Measurements from ENCODE around the gene BANP.
"Not testable (repeated sequence)": the region's sequence is repeated elsewhere in the genome, so short reads cannot be mapped to it uniquely, and the experiment has no call there.

The BANP gene

DNA sequence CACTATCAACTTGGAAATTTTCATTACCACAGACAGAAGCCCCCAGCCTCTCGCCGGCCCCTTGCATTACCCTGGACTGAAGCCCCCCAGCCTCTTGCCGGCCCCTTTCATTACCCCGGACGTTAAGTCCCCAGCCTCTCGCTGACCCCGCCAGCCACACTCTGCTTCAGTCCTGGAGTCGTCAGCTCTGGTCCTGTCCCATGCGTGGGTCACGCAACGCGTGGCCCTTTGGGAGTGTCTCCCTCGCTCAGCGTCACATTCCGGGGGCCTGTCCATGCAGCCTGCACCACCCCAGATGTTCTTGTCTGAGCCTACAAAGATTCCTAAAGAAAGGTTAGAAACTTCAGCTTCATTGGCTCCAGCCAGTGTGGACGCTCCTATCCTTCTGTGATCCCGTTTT, 153.1 kb downstream of the BANP start:
- not testable (repeated sequence) for DNase-seq (ENCODE audit: low spot score)

DNA sequence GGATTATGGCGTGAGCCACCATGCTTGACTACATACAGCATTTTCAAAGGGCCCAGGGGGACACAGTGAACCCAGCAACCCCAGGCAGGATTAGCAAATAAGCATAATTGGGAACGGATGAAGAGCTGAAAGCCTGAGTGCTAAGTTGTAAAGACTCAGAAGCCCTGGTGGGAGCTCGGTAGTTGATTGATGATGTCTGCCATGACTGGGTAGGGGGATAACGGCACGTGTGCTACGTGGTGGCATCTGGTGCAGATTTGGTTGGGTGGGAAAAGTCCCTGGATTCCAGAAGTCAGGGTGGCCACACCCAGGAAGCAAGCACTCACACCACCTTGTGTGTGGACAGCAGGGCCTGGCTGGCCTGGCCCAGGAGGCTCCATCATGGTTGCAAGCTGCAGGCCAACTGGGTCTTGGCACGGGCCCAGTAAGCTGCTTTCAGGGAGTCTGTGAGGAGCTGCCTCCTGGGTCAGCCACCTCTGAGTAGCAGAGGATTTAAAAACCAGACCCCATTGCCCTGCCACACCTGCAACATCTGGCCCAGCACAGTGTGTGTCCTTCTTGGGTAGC, 154.4 kb downstream of the BANP start:
- not testable (repeated sequence) for DNase-seq (ENCODE audit: low spot score)

DNA sequence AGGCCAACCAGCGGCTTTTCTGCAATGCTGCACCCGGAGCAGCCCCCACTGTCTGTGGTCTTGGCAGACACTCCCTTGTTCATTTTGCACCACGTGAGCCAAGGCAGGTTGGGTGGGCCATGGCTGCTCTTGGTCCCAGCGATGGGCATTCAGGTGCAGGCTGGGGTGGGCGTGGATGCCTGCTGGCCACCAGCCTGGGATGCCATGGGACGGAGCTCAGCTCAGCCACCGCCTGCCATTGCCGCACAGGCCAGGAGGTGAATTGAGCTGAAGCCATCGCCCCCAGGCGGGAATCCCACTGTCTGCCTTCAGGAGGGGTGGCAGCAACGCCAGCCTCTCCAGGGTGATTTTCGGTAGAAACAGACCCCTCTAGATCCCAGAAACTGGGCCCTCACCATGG, 155.3 kb downstream of the BANP start:
- DNase-seq (ENCODE audit: low spot score): not testable (repeated sequence)

DNA sequence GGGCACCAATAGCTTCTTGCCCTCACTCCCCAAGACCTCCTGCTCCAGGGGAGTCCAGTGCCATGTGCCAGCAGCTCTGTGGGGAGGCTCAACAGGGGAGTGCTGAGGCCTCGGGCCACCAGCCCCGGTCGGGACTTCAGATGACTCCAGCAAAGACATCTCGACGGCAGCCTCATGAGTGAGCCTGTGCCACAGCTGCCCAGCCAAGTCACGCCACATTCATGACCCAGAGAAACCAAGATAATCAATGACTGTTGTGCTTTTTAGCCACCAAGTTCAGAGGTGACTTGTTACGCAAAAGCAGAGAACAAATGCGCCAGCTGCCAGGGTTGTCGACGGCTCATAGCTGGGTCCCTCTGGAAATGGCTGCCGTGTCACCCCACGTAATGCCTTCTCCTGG, 157.5 kb downstream of the BANP start:
- DNase-seq (ENCODE audit: low spot score): no peak

DNA sequence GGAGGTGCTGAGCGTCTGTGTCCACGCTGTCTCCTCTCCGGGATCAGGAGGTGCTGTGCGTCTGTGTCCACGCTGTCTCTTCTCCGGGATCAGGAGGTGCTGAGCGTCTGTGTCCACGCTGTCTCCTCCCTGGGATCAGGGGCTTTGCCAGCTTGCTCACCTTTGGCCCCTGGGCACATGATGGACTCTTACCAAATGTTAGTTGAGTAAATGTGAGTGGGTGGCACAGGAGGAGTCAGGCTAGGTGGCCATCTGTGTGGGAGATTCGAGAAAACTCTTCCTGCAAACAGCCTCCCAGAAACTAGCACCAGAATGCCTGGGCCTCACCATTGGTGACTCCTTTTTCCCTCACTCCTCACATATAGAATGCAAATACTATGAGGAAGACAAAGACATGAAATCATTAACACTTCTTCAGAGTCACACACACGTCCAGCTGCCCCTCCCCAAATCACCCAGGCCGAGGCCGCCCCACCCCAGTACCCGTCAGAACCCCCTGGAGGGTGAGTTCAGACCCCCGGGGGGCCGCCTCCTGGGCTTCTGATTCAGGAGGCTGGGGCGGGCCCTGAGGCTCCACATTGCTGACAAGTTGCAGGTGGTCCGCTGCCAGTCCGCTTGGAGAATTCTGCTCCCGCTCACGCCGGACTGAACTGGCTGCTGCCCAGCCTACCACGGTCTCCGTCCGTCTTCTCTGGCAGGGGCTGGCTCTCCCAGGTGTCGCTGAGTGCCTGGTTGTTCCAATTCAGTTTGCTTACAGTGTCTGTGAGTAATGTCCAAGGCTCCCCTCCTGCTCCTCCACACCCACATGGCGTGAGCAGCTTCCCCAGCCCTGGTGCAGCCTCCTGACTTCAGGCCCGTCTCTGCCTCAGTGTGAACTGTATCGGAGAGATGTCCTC, 158.7 kb downstream of the BANP start:
- not testable (repeated sequence) for DNase-seq (ENCODE audit: low spot score)

DNA sequence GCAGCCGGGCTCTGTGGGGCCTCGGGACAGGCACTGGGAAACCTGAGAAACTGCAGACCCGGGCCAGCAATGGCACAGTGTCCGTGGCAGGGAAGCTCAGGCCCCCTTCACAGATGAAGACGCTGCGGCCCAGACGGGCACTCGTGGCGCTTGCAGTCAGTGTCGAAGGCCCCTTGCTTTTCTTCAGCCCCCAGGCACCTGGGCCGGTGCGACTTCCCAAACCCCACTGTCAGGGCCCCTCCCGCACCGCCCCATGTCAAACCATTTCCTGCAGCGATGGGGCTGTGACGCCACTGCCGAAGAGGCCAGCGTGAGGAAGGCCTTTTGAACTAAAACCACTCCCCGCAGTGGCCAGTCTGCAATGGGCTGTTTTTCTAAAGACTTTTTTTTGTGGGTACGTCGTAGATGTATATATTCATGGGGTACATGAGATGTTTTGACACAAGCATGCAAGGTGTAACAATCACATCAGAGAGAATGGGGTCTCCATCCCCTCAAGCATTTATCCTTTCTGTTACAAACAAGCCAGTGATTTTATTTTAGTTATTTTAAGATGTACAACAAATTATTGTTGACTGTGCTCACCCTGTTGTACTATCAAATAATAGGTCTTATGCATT, 159.8 kb downstream of the BANP start:
- not testable (repeated sequence) for DNase-seq (ENCODE audit: low spot score)

DNA sequence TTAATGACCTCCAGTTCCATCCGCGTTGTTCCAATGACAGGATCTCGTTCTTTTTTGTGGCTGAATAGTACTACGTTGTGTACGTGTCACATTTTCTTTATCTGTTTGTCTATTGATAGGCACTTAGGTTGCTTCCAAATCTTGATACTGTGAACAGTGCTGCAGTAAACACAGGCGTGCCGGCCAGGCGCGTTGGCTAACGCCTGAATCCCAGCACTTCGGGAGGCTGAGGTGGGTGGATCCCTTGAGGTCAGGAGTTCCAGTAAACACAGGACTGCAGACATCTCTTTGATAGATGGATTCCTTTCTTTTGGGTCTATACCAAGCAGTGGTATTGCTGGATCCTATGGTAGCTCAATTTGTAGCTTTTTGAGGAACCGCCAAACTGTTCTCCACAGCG, 160.7 kb downstream of the BANP start:
- not testable (repeated sequence) for DNase-seq (ENCODE audit: low spot score)

DNA sequence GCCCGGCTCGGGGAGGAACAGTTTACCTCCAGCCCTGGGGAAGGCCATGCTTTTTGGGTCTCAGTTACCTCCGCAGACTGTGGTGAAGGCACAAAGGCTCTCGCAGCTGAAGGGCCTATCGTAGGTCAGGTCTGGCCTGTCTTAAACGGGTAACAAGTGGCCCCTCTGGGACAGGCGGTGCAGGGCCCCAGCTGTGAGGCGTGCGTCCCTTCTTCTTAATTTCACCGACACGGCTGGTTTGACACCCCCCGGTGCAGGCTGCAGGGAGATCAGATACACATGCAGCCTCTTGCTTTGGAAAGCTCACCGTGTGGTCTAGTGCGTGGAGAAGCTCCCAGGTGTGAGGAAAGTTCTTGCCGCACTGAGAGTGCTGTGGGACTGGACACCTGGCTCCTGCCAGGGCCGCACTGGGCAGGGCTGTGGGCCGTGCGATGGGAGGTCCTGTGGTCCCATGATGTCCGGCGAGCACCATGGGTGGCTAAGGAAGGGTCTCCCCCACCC, 162.4 kb downstream of the BANP start:
- no peak for DNase-seq (ENCODE audit: low spot score)

DNA sequence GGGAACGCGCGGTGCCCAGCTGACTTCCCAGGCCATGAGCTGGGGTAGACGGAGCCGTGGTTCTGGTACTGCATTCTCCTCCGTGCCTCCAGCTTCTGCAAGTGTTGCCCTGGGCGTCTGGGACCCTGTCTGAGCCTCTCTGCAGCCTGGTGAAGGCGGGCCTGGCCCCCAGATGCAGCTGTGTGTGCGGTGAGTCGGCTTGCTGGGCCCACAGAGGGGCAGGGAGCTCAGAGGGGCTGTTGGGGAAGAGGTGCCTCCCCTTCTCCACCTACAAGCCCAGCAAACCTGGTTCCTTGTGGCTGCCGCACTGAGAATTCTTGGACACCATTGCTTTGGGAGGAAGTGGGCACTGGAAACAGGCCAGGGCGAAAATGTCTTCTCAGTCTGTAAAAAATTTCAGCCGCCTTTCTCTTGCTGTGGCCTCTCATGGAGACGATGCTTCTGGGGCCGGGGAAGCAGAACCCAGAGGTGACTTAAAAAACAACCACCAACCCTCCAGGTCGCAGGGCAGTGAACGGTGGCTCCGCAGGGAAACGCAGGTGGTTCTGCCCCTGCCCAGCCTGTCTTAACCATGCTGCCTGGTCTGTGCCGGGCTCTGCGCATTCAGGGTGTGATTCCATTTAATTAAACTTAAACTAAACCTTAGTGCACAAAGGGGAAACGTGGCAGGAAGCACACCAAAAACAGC, 163.5 kb downstream of the BANP start:
- DNase-seq (ENCODE audit: low spot score): not testable (repeated sequence)

DNA sequence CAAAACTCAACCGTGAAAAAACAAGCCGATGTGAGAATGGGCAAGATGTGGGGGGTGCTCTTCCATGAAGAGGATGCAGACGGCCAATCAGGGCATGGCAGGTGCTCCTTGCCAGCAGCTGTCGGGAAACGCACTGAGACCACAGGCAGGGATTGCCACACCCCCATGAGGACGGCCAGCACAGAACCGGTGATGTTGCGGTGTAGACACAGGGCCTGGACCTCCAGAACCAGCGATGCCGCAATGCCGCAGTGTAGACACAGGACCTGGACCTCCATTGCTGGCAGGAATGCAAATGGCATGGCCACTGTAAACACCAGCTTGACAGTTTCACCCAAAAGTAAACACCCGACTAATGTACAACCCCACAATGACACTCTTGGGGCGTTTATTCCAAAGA, 164.9 kb downstream of the BANP start:
- DNase-seq (ENCODE audit: low spot score): no peak

DNA sequence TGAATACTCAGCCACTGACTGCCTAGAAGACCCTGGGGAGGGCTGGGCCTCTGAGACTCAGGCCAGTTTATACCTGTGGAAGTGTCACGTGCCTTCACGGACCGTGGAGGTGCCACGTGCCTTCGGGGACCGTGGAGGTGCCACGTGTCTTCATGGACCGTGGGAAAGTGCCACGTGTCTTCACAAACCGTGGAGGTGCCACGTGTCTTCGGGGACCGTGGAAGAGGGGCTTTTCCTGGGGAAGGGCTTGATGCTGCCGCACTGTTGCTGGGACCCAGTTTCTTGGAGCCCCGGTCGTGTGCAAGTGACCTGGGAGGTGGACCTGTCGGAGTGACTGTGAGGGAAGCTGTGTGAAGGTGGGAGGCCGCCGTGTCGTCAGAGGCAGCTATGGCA, 166.2 kb downstream of the BANP start:
- no peak for DNase-seq (ENCODE audit: low spot score)

DNA sequence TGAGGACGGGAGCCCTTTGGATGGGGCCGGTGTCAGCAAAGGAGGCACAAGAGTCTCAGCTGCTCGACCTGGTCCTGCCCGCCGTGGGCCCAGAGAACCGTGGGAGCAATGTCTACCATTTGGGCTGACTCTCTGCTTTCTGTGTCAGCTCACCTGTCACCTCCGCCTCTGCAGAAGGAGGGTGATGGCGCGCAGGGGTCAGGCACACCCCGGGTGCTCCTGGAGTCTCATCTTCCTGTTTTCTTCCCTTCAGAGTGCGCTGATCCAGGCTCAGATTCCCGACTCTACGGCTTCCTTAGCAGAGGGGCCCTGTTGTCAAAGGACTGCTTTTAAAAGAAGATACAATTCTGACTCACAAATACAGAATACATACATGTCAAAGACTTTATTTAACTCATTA, 167.1 kb downstream of the BANP start:
- no peak for DNase-seq (ENCODE audit: low spot score)

DNA sequence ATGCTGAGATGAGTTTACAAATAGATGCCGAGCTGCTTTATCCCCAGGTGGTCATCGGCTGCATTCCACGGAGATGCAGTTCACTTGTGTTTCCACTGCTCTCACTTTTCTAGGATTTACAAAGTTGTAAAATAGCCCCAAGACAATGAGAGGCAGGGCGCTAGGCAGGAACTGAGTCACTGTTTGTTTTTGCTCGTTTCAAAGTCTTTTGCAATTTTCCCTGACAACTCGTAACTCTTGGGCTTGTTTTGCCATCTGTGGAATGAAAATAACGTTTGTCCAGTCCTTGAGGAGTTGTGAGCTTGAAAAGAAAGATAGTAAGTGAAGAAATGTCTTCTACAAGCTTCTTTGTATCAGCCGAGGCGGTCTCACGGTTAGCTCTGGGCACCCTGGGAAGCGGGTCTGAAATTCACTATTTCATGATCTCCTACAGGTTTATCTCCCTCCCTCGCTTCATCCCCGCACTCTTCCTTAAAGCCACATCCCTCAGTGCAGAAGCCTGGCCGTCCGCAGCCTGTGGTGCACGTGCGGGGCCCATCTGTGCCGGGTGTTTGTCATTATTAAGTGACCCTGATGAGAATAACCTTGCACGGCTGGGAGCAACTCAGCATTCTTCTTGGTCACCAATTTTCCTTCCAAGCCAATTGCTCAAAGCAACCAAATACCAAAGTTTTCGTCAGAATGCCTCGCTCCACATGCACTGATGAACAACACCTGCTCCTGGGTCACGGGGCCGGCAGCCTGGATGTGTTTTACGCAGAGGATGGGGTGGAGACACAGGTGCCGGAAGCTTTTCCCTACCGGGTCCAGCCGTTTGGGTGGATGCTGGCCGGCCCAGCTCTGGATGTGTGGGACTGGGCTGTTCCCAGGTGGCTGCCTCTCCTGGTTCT, 167.9 kb downstream of the BANP start:
- DNase-seq (ENCODE audit: low spot score): not testable (repeated sequence)

DNA sequence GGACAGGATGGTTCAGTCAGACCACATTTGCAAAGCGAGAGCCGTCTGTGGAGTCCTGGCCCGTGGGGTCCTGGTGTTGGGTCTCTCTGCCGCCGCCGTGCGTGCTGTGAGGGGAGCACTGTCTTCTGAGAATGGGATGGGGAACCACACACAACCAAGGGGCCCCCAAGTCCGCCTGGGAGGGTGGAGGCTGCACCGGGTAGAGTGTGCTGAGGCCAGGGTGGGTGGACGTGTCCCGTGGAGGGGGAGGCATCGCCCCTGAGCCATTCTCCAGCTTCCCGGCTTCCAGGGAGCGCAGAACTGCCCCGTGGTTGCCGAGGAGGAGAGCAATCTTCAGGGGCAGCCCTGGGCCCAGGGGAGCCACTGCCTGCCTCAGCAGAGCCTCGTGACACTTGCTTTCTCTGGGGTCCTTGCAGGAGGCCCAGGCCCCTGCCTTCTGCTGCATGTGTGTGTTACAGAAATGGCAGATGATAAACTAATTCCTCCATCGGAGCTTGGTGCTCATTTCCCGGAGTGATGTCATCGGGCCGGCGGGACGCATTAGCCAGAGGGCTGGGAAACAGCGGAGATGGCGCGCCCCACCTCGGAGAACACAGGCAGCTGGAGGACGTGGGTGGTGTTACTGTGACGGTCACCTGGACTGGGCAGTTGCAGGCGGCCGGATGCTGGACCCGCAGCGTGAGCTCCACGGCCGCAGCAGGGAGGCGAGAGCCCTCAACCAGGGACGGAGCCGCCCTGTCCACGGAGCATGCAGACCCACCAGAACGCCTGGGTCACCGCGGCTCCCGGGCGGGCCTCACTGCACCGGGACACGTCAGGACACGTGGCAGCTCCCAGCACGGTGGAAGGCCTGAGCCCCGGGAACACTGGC, 168.9 kb downstream of the BANP start:
- DNase-seq (ENCODE audit: low spot score): not testable (repeated sequence)

DNA sequence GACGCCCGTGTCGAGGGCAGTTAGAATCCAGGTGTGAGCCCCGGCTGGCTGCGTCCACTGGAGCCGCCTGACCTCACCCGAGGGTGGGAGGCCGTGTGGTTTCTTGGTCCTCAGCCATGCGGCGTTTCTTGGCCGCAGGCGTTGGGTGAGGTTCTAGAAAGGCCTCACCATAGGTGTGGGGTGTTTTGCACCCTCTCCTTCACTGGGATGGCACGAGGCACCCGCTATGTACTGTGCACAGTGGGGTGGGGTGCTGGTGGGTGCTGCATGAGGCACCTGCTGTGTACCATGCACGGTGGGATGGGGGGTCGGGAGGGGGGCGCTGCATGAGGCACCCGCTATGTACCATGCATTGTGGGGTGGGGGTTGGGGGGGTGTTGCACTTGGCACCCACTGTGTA, 169.6 kb downstream of the BANP start:
- DNase-seq (ENCODE audit: low spot score): no peak

DNA sequence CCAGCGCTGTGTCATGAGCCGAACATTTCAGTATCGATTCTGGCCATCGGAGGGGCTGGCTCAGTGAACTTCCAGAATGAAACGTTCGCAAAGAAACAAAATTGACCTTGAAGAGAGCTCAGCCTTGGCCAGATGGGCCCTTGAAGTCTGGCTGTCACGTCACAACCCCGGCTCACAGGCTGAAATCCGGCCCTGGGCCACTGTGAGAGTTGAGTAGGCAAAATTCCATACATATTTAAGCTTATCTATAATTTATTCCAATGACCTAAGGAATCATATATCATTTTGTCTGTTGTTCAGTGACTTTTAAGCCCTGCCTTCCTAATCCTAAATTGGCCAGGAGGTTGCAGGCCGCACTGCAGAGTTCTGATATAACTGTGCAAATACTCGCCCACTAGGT, 170.2 kb downstream of the BANP start:
- not testable (repeated sequence) for DNase-seq (ENCODE audit: low spot score)

DNA sequence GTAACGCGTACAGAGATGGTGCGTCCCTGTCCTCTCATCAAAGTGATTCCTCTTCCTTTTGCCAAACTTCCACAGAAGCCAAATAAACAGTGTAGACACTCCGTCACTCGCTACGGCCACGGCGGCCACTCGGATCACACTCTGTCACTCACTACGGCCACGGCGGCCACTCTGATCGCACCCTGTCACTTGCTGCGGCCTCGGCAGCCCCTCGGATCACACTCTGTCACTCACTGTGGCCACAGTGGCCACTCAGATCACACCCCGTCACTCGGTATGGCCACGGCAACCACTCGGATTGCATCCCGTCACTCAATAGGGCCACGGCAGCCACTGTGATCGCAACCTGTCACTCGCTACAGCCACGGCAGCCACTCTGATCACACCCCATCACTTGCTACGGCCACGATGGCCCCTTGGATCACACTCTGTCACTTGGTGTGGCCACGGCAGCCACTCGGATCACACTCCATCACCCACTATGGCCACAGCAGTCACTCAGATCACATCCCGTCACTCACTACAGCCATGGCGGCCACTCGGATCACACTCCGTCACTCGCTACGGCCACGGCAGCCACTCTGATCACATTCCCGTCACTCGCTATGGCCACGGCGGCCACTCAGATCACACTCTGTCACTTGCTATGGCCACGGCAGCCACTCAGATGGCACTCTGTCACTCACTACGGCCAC, 170.8 kb downstream of the BANP start:
- DNase-seq (ENCODE audit: low spot score): no peak
